ENCODE measurements around the gene NTHL1. TPM values are rescaled to one million over a fixed set of nuclear protein-coding genes. Genes with fewer than 3 reads are reported as not detected.

The NTHL1 gene
- polyA plus RNA-seq, 3 donors, result 9.2 to 22.4 (median 9.6) TPM

DNA sequence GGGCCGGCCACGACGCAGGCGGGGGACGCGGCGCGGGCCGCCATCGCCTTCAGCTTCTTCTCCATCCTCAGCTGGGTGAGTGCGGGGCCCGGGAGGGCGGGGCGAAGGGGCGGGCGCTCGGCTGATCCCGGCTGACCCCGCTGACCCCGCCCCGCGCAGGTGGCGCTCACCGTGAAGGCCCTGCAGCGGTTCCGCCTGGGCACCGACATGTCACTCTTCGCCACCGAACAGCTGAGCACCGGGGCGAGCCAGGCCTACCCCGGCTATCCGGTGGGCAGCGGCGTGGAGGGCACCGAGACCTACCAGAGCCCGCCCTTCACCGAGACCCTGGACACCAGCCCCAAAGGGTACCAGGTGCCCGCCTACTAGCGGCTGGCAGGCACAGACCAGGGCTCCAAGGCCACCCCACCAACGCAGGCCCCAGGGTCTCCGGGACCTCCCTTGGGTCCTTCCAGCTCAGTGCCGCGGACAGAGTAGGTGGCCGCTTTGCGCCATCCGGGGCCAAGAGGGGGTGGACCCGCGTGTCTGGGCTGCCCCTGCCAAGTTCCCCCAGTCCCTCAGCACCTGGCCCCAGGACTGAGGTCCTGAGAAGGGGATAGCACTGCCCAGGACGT, 54.8 kb downstream of the NTHL1 start:
- Histone ChIP-seq H3K27ac (ENCODE audit: low read depth in 1 of 2, low read length in 2 of 2) (no peak overlapping the region), H3K9me3 (replicated peaks in 1 of 2; ENCODE audit: control insufficient read depth in 1 of 2, insufficient read depth in 1 of 2, low read length in 2 of 2) (peaks cover 7 to 8% of the 10 kb centered on the region in 2 donors), H3K4me3 (replicated peaks in 1 of 3; ENCODE audit: low read depth in 2 of 3, low read length in 3 of 3) (no peak overlapping the region), H3K79me2 (ENCODE audit: insufficient read depth, low read length) (no peaks in the 10 kb centered on the region), H3K27me3 (ENCODE audit: control insufficient read depth in 2 of 2, insufficient read depth in 2 of 2, low read length in 2 of 2) (peaks cover 20 to 33% of the 10 kb centered on the region in 2 donors), H3K36me3 (replicated peaks in 1 of 2; ENCODE audit: control insufficient read depth in 1 of 2, insufficient read depth in 2 of 2, low read length in 2 of 2) (peaks cover 5 to 12% of the 10 kb centered on the region in 2 donors), H3K4me2 (replicated peaks; ENCODE audit: extremely low read depth, low read length, poor library complexity, severe bottlenecking) (no peak overlapping the region), H3K4me1 (ENCODE audit: control insufficient read depth in 1 of 2, insufficient read depth in 2 of 2, low read length in 2 of 2) (peaks cover 18% of the 10 kb centered on the region in 2 donors), H3K9ac (ENCODE audit: insufficient read depth, low read length, poor library complexity, severe bottlenecking) (no peak overlapping the region), H2AFZ (ENCODE audit: insufficient read depth, low read depth, low read length, poor library complexity, severe bottlenecking) (peak overlapping the region; percentile 63), H4K20me1 (ENCODE audit: insufficient read depth, low read length) (peaks cover 2% of the 10 kb centered on the region)
- intact Hi-C loops (cut with micrococcal nuclease), result loop anchor here in 1 of 2 donors (2.0 kb wide), 1 partner anchor 50 kb away; the partner anchor contains the start of gene MSRB1
- no peak overlapping the region for H3K27ac Mint-ChIP-seq
- TF ChIP-seq, protein P1, sequence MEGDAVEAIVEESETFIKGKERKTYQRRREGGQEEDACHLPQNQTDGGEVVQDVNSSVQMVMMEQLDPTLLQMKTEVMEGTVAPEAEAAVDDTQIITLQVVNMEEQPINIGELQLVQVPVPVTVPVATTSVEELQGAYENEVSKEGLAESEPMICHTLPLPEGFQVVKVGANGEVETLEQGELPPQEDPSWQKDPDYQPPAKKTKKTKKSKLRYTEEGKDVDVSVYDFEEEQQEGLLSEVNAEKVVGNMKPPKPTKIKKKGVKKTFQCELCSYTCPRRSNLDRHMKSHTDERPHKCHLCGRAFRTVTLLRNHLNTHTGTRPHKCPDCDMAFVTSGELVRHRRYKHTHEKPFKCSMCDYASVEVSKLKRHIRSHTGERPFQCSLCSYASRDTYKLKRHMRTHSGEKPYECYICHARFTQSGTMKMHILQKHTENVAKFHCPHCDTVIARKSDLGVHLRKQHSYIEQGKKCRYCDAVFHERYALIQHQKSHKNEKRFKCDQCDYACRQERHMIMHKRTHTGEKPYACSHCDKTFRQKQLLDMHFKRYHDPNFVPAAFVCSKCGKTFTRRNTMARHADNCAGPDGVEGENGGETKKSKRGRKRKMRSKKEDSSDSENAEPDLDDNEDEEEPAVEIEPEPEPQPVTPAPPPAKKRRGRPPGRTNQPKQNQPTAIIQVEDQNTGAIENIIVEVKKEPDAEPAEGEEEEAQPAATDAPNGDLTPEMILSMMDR (IDR thresholded peaks at IDR 0.05), result no peak
- H3K27me3 Mint-ChIP-seq (ENCODE audit: low read depth in 3 of 3), result peaks cover 33 to 49% (median 42%) of the 10 kb centered on the region in 3 donors
- no peak overlapping the region for H3K4me3 Mint-ChIP-seq
- peaks cover 17 to 26% of the 10 kb centered on the region in 2 donors for H3K36me3 Mint-ChIP-seq
- 55% methylated on average over 50 of the region's 50 CpGs for WGBS (ENCODE audit: insufficient coverage)
- no peak for DNase-seq
- H3K9me3 Mint-ChIP-seq, result peaks cover 0 to 16% (median 11%) of the 10 kb centered on the region in 7 donors
- peaks cover 14% of the 10 kb centered on the region for H3K4me1 Mint-ChIP-seq

DNA sequence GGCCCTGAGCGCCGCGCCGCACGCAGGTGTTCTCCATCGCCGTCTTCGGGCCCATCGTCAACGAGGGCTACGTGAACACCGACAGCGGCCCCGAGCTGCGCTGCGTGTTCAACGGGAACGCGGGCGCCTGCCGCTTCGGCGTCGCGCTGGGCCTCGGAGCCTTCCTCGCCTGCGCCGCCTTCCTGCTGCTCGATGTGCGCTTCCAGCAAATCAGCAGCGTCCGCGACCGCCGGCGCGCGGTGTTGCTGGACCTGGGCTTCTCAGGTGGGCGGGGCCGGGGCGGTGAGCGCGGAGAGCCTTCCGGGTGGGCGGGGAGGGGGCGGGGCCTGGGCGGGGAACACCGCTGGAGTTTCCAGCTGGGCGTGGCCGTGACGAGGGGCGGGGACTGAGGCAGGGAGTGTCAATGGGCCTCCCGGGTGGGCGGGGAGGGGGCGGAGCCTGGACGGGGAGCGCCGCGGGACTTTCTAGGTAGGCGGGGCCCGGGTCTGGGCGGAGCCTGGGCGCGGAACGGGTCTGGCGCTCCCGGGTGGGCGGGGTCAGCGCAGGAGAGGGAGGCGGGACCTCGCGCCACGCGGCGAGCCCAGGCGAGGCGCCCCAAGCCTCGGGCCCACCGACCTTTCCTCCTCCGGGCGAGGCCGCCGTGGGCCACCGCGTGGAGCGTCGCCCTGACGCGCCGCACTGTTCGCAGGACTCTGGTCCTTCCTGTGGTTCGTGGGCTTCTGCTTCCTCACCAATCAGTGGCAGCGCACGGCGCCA, 55.5 kb downstream of the NTHL1 start:
- peaks cover 2% of the 10 kb centered on the region for H4K20me1 ChIP-seq (ENCODE audit: insufficient read depth, low read length)
- Mint-ChIP-seq H3K4me1 (peaks cover 14% of the 10 kb centered on the region), H3K36me3 (peaks cover 15 to 21% of the 10 kb centered on the region in 2 donors), H3K27me3 (ENCODE audit: low read depth in 3 of 3) (peaks cover 35 to 52% (median 42%) of the 10 kb centered on the region in 3 donors), H3K9me3 (peaks cover 0 to 16% (median 11%) of the 10 kb centered on the region in 7 donors), H3K27ac (no peak overlapping the region), H3K4me3 (peak overlapping the region; percentile 57 to 64)
- H3K4me3 ChIP-seq (replicated peaks in 1 of 3; ENCODE audit: low read depth in 2 of 3, low read length in 3 of 3), result peak overlapping the region in 1 of 3 experiments; percentile 57
- no peaks in the 10 kb centered on the region for H3K79me2 ChIP-seq (ENCODE audit: insufficient read depth, low read length)
- intact Hi-C loops (cut with micrococcal nuclease), result loop anchor here in 1 of 2 donors (2.0 kb wide), 1 partner anchor 49 kb away; the partner anchor contains the start of gene MSRB1
- peak overlapping the region; percentile 46 for H3K9ac ChIP-seq (ENCODE audit: insufficient read depth, low read length, poor library complexity, severe bottlenecking)
- H3K4me1 ChIP-seq (ENCODE audit: control insufficient read depth in 1 of 2, insufficient read depth in 2 of 2, low read length in 2 of 2), result peaks cover 18% of the 10 kb centered on the region in 2 donors
- H3K4me2 ChIP-seq (replicated peaks; ENCODE audit: extremely low read depth, low read length, poor library complexity, severe bottlenecking), result peak overlapping the region; percentile 64
- 5% methylated on average over 75 of the region's 96 CpGs for WGBS (ENCODE audit: insufficient coverage)
- peak overlapping the region in 1 of 2 donors; percentile 26 for H3K27ac ChIP-seq (ENCODE audit: low read depth in 1 of 2, low read length in 2 of 2)
- H2AFZ ChIP-seq (ENCODE audit: insufficient read depth, low read depth, low read length, poor library complexity, severe bottlenecking), result peak overlapping the region; percentile 71
- H3K36me3 ChIP-seq (replicated peaks in 1 of 2; ENCODE audit: control insufficient read depth in 1 of 2, insufficient read depth in 2 of 2, low read length in 2 of 2), result peaks cover 0 to 5% of the 10 kb centered on the region in 2 donors
- TF ChIP-seq, protein P1 (IDR thresholded peaks at IDR 0.05), result no peak
- peak; percentile 90 to 96 (median 95) for DNase-seq
- peaks cover 20 to 33% of the 10 kb centered on the region in 2 donors for H3K27me3 ChIP-seq (ENCODE audit: control insufficient read depth in 2 of 2, insufficient read depth in 2 of 2, low read length in 2 of 2)
- peaks cover 7 to 8% of the 10 kb centered on the region in 2 donors for H3K9me3 ChIP-seq (replicated peaks in 1 of 2; ENCODE audit: control insufficient read depth in 1 of 2, insufficient read depth in 1 of 2, low read length in 2 of 2)
